Fibroblast of mammary gland (primary cell): ENCODE results near the gene KCTD16.

Source experiments
- DNase-seq: peaks from one replicate; pipeline ENCODE4 v3.0.0-alpha.2; 2010; ENCODE audit warnings: low read depth
- H3K4me3 ChIP-seq: 2 replicates; pipeline ENCODE4 v1.5.1; 2011; ENCODE audit warnings: low read depth, mild to moderate bottlenecking, low read length, moderate library complexity; ENCODE audit not compliant: control insufficient read depth
- TF ChIP-seq, protein P1 (sequence below): conservative IDR thresholded peaks from 2 replicates; pipeline ENCODE4 v1.5.1; 2011; ENCODE audit warnings: low read depth, low read length, inconsistent platforms; ENCODE audit not compliant: control insufficient read depth, insufficient read depth

The KCTD16 gene

DNA sequence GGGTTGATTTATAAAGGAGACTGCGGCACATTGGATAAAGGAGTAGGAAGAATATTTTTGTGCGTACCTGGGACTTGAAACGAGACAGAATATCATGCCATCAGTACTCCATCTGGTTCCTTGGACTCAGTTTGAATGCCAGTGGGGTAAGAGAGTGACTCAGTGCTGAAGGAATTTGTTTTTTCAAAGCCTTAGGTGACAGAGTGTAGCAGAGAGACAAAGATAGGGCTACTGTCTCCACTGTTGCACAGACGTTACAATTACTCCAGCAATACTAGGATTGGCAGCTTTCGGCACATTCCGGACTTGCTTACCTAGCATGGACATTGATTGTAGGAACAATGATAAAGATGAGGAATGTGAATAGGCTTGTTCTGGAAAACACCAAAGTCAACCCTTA lies 250.7 kb downstream of the KCTD16 start:
- no peak overlapping the region for H3K4me3 ChIP-seq
- no peak for DNase-seq
- TF ChIP-seq, protein P1, sequence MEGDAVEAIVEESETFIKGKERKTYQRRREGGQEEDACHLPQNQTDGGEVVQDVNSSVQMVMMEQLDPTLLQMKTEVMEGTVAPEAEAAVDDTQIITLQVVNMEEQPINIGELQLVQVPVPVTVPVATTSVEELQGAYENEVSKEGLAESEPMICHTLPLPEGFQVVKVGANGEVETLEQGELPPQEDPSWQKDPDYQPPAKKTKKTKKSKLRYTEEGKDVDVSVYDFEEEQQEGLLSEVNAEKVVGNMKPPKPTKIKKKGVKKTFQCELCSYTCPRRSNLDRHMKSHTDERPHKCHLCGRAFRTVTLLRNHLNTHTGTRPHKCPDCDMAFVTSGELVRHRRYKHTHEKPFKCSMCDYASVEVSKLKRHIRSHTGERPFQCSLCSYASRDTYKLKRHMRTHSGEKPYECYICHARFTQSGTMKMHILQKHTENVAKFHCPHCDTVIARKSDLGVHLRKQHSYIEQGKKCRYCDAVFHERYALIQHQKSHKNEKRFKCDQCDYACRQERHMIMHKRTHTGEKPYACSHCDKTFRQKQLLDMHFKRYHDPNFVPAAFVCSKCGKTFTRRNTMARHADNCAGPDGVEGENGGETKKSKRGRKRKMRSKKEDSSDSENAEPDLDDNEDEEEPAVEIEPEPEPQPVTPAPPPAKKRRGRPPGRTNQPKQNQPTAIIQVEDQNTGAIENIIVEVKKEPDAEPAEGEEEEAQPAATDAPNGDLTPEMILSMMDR: no peak

DNA sequence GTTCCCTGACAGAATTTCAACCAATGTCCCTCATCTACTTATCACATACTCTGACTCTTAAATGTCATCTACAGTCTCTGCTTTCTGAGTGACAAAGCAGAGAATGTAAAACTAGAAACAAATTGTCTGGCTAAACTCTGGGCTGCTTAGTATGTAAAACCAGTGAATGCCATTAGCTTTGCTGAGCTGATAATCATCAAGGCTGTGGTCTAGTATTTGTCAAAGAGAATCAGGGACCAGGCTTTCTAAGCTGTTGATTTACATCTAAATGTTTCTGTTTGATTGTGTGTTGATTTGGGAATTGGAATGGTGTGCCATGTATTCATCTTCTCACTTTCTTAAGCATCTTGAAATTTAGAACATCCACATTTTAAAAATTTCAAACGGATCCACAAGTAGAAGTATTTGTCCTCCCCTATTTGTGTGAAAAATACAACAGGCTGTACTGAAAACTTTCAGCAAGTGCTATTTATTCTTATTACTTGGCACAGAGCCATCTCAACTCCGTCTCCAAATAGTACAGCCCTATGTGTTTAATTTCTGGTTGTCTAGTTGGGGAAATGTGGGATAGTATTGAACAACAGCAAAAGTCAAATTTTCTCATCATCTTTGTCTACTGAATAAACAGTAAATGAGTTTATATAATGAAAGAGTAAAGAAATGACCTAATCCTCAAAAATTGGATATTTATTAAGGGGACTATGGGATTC lies 251.5 kb downstream of the KCTD16 start:
- DNase-seq: no peak
- TF ChIP-seq, protein P1: no peak
- no peak overlapping the region for H3K4me3 ChIP-seq

DNA sequence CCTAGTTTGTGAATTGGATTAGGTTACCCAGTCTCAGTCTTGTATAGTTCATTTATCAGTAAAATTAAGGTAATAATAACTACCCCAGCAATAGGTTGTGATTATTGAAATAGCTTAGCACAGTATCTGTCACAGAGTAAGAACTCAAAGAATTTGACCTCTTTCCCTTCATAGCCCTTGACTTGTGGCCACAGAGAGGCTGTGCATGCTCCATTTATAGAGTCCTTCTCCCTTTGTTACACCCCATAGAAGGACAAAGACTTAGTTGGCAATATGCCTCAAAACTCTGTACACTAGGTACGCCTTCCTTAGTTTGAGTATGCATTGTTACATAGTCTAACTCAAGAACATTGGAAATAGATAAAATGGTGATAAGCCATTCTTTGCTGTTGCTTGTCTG lies 257.2 kb downstream of the KCTD16 start:
- H3K4me3 ChIP-seq: no peak overlapping the region
- TF ChIP-seq, protein P1: no peak
- DNase-seq: no peak

DNA sequence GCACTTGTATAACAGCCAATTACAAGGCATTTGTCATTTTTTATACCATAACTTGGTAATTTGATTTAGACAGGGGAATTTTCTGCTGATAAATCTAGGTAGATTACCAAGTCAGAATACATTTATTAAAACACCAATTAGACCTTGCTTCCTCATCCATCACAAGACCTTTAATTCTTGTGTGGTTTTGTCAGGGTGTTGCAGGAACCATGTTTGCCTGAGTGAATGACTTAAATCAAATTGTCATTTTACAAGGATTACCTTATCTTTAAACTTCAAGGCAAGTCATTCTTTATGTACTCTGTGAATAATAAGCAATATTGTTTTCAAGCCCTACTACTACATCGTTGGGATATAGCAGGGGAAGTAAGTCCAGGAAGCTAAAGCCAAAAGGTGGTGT lies 257.7 kb downstream of the KCTD16 start:
- no peak overlapping the region for H3K4me3 ChIP-seq
- DNase-seq: no peak
- TF ChIP-seq, protein P1: no peak

DNA sequence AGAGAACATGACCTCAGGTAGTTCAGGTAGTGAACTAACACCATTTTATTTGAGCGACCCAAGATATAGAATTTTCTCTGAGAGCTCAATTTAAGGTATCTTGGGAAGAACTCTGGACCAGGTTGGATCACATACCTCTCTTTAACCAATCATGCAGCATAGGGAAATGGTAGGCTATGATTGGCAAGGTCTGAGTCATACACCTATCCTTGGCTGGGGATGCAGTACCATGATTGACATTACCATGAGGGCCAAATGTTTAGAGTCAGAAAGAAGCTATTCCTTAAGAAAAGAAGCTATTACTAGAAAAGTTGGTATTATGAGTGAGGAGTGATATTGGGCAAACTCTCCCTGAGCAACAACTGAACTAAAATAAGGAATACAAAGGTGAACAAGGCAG lies 258.7 kb downstream of the KCTD16 start:
- DNase-seq: no peak
- TF ChIP-seq, protein P1: no peak
- H3K4me3 ChIP-seq: no peak overlapping the region

DNA sequence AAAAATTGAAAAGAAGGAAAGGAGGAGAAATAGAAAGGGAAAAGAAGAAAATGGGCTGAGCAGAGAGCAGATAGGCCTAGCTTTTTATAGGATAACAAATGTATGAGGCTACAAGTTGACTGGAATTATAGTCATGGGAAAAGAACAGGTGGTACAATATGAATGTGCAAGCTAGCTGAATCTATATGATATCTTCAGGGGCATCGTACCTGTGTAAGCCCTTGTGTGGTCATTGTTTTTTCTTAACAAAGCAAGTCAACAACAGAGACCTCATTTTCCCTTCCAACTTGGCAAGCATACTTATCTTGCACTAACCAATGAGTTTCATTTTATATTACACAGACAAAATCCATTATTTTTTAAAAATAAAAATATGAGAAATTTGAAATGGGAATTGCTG lies 259.2 kb downstream of the KCTD16 start:
- H3K4me3 ChIP-seq: no peak overlapping the region
- DNase-seq: no peak
- TF ChIP-seq, protein P1: no peak
